HG02840 (cell line): ENCODE results near the gene OR7D2.
"Not testable (repeated sequence)": the region's sequence is repeated elsewhere in the genome, so short reads cannot be mapped to it uniquely, and the experiment has no call there.

Experiments used
- ATAC-seq: cut with Tn5 transposase; IDR thresholded peaks from one replicate; pipeline ENCODE4 v1.9.1; 2021; ENCODE audit warnings: mild to moderate bottlenecking, moderate library complexity, moderate number of reproducible peaks; ENCODE audit not compliant: unreplicated experiment, low FRiP score

Gene OR7D2

DNA sequence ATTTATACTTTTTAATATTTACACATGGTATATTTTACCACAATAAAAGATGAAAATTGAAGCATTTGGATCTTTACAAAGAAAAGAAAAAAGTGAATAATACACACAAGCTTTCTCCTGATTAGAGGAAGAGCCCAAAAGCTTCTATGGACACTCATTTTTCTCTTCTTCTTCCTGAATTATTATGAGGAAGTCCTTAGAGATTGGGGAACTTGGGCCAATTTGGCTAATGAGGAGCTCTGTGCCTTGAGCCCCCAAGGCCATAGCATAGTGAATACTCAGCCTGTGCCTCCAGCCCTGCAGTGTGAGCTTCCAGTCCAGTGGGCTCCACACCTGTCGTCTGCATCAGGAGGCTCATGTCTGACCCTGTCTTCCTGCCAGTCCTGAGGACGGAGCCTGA, 19.3 kb downstream of the OR7D2 start:
- not testable (repeated sequence) for ATAC-seq

DNA sequence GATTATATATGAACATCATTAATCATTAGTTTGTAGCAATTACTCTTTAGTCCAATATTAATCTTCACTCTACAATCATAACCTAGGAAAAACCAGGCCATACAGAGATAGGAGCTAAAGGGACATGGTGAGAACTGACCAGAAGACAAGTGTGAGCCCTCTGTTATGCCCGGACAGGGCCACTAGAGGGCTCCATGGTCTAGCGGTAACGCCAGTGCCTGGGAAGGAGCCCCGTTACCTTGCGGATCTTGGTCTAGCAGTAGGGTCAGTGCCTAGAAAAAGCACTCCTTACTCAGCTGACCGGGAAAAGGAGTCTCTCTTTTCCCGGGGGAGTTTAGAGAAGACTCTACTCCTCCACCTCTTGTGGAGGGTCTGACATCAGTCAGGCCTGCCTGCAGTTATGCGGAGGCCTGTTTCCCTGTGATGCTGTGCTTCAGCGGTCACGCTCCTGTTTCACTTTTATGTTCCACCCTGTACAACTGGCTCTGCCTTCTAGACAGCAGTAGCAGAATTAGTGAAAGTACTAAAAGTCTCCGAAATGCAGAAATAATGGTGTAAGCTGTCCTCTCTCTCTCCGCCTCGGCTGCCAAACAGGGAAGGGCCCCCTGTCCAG, 26.8 kb downstream of the OR7D2 start:
- no peak for ATAC-seq

DNA sequence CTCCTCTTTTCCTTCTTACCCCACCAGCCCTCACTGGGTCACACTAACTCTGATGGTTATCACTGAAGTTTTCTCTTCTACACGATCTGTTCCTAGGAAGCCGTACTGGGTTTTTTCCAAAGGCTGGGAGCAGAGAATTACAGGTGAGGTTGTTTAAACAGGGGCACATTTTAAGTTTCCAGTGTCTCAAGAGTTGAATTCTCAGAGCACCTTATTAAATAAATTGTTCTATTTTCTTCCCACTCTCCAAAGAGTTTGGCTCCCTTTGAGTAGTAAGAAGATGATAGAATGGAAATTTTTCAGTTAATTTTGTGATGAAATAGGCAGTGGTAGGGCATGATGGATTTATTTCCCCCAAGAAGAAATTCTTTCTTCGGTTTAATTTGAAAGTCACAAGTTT, 40.7 kb downstream of the OR7D2 start, which contains the start of gene OR7D4:
TSS of gene OR7D4 (minus strand) at position 101 of the 400 bp plus-strand sequence. CDS start 4,752 bp downstream, outside the sequence.
- no peak for ATAC-seq
